Activated CD4-positive, alpha-beta T cell treated with anti-CD3 and anti-CD28 coated beads for 24 hours (primary cell): ENCODE results near the gene HPN.
A peak's percentile ranks its signal among the peaks of the same experiment; 100 is the strongest.

Experiments used
- DNase-seq, 2 donors: peaks; one replicate each; pipeline ENCODE4 v3.0.0-alpha.2; 2020; ENCODE audit warnings: low read depth in 2 of 2

HPN gene

DNA sequence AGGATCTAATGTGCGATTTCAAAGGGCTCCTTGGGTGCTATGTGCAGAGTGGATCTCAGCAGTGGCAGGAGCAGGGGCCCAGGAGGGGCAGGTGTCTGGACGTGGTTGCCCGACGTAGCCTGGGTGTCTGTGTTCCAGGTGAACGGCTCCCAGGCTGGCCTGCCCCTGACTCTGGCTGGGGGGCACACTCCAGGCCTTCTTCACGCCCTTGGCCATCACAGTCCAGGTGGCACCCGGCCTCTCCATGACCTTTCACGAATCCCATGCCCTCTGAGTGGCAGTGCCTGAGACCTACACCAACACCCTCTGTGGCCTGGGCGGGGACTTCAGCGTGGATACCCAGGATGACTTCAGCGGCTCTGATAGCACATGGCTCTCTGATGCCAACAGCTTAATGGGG is 62.8 kb downstream of the HPN start:
- no peak for DNase-seq

- no peak for DNase-seq
Measured at GRCh38 chr19:35105047-35105410, 63.5 kb downstream of the HPN start.

- no peak for DNase-seq
Measured at GRCh38 chr19:35105411-35106290, 64.1 kb downstream of the HPN start.

- DNase-seq = no peak
Measured at GRCh38 chr19:35106291-35106583, 64.7 kb downstream of the HPN start.

GRCh38 chr19:35106898-35107541 is 65.5 kb downstream of the HPN start:
- no peak for DNase-seq

GRCh38 chr19:35107545-35107944 is 66.0 kb downstream of the HPN start:
- no peak for DNase-seq

DNA sequence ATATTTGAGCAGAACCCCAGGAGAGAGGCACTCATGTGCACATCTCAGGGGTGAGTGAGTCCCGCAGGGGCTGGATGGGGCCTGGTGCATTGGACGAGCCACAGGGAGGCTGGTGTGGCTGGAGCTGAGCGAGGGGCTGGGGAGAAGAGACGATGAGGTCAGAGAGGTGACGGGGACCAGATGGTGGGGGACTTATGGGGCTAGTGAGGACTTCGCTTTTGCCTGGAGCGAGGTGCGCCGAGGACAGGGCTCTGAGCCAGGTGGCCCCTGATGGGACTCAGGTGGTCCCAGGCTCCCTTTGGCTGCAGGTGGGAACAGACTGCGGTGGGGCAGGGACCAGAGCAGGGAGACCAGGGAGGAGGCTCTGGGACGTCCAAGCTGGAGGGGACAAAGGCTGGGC is 67.2 kb downstream of the HPN start:
- DNase-seq = no peak

DNA sequence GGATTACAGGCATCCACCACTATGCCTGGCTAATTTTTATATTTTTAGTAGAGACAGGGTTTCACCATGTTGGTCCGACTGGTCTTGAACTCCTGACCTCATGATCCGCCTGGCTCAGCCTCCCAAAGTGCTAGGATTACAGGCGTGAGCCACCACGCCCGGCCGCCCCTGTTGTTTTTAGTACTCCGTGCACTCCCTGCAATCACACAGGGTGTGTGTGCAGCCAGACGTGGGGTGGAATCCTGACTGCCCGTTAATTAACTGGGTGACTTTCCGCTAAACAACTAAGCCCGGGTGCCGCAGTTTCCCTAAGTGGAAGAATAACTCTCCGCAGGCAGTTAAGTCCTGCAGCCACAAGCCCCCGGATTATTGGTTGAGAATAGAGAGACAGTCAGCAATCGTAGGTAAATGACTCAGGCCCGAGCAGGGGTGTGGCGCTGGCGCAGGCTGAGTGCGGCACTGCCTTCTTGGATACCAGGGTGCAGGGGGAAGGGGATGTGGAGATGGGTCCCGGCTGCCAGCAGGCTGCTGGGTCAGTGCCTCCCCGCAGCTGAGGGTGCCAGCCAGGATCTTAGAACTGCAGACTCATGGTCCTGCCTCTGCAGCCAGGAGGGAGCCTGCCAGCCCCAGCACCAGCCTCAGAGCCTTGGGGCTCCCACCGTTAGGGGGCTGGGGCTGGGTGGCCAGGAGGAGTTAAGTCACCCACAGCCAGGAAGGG is 68.0 kb downstream of the HPN start:
- DNase-seq = no peak

GRCh38 chr19:35110974-35111373 is 69.5 kb downstream of the HPN start:
- DNase-seq = no peak

GRCh38 chr19:35112995-35113688 is 71.6 kb downstream of the HPN start:
- DNase-seq = no peak

- DNase-seq = peak; percentile 59 to 62
Measured at GRCh38 chr19:35114353-35115176, 73.0 kb downstream of the HPN start.

GRCh38 chr19:35115177-35115951 is 73.8 kb downstream of the HPN start, which contains the start of gene FXYD3:
Gene FXYD3, plus strand, starts transcription at chr19:35115823. Its CDS starts 3,554 bp downstream, at chr19:35119377.
- DNase-seq = no peak
